HUES48 (cell line): Measurements from ENCODE around the gene SLC28A1.

ENCODE experiments used
- H3K27ac ChIP-seq: one replicate; pipeline ENCODE4 v1.7.0; 2013; ENCODE audit warnings: low read depth, low read length, inconsistent platforms
- H3K27me3 ChIP-seq: 2 replicates; pipeline ENCODE4 v1.6.1; 2013; ENCODE audit warnings: mild to moderate bottlenecking, low read length; ENCODE audit not compliant: control insufficient read depth, insufficient read depth
- H3K36me3 ChIP-seq: 2 replicates; pipeline ENCODE4 v1.6.1; 2013; ENCODE audit warnings: low read length; ENCODE audit not compliant: control insufficient read depth, insufficient read depth
- H3K4me1 ChIP-seq: 2 replicates; pipeline ENCODE4 v1.6.1; 2013; ENCODE audit warnings: mild to moderate bottlenecking, low read length; ENCODE audit not compliant: control insufficient read depth, insufficient read depth
- H3K4me3 ChIP-seq: 2 replicates; pipeline ENCODE4 v1.5.1; 2013; ENCODE audit warnings: mild to moderate bottlenecking, low read depth, low read length
- H3K9ac ChIP-seq: 2 replicates; pipeline ENCODE4 v1.6.1; 2013; ENCODE audit warnings: mild to moderate bottlenecking, low read depth, low read length, moderate library complexity
- H3K9me3 ChIP-seq: 2 replicates; pipeline ENCODE4 v1.6.1; 2013; ENCODE audit warnings: low read length; ENCODE audit not compliant: control insufficient read depth, insufficient read depth

The SLC28A1 gene

GRCh38 chr15:84946772-84947489, 62.5 kb downstream of the SLC28A1 start:
- Histone ChIP-seq H3K4me1 (no peaks in the 10 kb centered on the region), H3K9me3 (no peaks in the 10 kb centered on the region), H3K36me3 (no peaks in the 10 kb centered on the region), H3K27me3 (no peaks in the 10 kb centered on the region), H3K9ac (no peak overlapping the region), H3K27ac (no peak overlapping the region), H3K4me3 (no peak overlapping the region)

DNA sequence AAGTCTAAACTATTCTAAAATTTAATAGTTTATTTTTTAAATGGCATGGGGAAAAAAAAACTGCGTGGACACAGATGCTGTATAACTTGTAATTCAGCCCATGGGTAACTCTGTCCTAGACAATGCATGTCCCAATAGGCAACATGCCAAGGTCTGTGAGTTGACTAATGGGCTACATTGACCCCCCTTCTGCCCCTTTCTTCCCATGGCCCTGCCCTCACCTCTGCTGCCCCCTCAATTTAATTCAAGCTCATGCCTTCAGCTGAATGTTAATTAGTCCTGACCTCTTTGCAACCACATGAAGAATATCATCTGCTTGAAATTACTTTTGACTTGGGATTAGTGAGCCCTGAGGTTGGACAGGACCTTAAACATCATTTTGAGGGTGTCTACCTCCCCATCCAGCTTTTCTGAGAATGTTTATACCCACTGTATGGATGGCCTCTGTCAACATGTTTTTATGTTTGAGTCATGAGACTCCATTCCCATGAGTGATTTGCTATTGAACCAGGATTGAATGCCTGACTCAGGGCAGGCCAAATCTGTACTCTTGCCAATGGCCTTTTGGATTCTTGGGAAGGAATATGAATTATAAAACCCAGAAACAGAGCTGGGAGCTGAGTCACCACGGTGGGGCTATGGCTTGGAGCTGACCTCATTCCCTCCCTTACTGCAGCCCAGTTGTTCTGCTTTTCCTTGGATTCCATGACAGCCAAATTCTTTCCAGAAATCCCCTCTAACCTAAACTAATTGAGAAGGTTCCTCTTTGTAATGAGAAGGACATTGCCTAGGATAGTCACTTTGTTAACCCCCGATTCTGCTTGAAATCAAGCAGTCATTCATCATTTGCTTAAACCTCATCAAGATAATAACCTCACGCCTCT, 63.7 kb downstream of the SLC28A1 start:
- H3K4me3 ChIP-seq = no peak overlapping the region
- no peaks in the 10 kb centered on the region for H3K36me3 ChIP-seq
- H3K9ac ChIP-seq = no peak overlapping the region
- no peaks in the 10 kb centered on the region for H3K4me1 ChIP-seq
- no peaks in the 10 kb centered on the region for H3K27me3 ChIP-seq
- no peaks in the 10 kb centered on the region for H3K9me3 ChIP-seq
- H3K27ac ChIP-seq = no peak overlapping the region

DNA sequence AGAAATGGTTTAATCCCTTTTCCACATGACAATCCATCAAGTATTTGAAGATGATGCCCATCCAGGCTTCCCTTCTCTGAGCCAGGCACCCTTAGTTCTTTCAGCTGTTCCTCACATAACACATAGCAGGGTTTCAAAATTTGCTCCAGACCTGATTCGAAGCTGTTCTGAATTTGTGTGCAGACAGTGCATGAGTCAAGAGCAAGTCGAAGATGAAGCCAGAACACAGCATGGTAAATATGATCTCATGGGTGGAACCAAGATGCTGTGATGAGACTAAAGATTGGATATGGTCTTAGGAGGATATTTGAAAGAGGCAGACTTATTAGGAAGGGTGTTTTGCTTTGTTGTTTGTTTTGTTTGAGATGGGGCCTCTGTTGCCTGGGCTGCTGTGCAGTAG, 64.6 kb downstream of the SLC28A1 start:
- Histone ChIP-seq H3K9ac (no peak overlapping the region), H3K36me3 (no peaks in the 10 kb centered on the region), H3K4me3 (no peak overlapping the region), H3K27ac (no peak overlapping the region), H3K9me3 (no peaks in the 10 kb centered on the region), H3K27me3 (no peaks in the 10 kb centered on the region), H3K4me1 (no peaks in the 10 kb centered on the region)

GRCh38 chr15:84949845-84950569, 65.5 kb downstream of the SLC28A1 start:
- Histone ChIP-seq H3K27me3 (no peaks in the 10 kb centered on the region), H3K27ac (no peak overlapping the region), H3K4me3 (no peak overlapping the region), H3K36me3 (no peaks in the 10 kb centered on the region), H3K9me3 (no peaks in the 10 kb centered on the region), H3K9ac (no peak overlapping the region), H3K4me1 (no peaks in the 10 kb centered on the region)

- no peak overlapping the region for H3K4me3 ChIP-seq
- H3K4me1 ChIP-seq = peaks cover 2% of the 10 kb centered on the region
- no peak overlapping the region for H3K27ac ChIP-seq
- H3K9ac ChIP-seq = no peak overlapping the region
- no peaks in the 10 kb centered on the region for H3K36me3 ChIP-seq
- no peaks in the 10 kb centered on the region for H3K27me3 ChIP-seq
- no peaks in the 10 kb centered on the region for H3K9me3 ChIP-seq
These were observed 66.2 kb downstream of the SLC28A1 start for GRCh38 chr15:84950570-84951111.

- H3K27me3 ChIP-seq = no peaks in the 10 kb centered on the region
- H3K4me1 ChIP-seq = peaks cover 4% of the 10 kb centered on the region
- no peaks in the 10 kb centered on the region for H3K36me3 ChIP-seq
- H3K4me3 ChIP-seq = no peak overlapping the region
- H3K9me3 ChIP-seq = no peaks in the 10 kb centered on the region
- H3K27ac ChIP-seq = no peak overlapping the region
- no peak overlapping the region for H3K9ac ChIP-seq
These were observed 67.3 kb downstream of the SLC28A1 start for GRCh38 chr15:84951736-84952135.

DNA sequence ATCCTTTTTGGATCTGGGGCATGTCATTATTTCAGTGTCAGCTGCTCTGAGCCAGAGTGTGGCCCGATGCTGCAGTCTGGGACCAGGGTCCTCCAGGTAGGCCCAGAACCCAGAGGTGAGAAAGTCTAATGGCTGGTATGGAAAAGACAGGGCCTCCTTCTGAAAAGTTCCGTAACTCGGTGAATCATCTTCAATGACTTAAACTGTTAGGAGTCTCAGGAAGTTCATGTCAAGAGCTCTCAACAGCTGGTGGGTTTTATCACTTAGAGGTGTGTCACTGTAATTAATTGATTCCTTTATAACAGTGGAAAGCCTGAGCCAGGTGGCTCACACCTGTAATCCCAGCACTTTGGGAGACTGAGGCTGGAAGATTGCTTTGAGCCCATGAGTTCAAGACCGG, 68.7 kb downstream of the SLC28A1 start:
- H3K9me3 ChIP-seq = no peaks in the 10 kb centered on the region
- H3K27me3 ChIP-seq = no peaks in the 10 kb centered on the region
- H3K4me1 ChIP-seq = peaks cover 4% of the 10 kb centered on the region
- no peak overlapping the region for H3K9ac ChIP-seq
- H3K4me3 ChIP-seq = no peak overlapping the region
- H3K27ac ChIP-seq = no peak overlapping the region
- no peaks in the 10 kb centered on the region for H3K36me3 ChIP-seq

DNA sequence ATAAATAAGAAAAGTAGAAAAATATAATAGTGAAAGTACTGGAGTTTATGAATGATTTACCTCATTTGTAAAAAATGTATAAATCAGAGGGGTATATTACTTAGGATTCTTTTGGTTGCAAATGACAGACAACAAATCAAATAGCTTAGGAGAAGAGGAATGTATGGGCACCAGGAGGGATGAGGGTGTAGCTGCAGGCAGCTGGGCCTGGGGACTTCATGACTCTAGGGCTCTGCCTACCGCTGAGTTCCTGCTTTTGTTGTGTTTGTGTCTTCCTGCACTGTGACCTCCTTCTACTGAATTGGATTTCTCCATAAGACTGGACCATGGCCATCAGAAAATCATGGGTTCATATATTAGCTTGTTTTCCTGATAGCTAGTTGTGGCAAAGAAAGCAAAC, 69.3 kb downstream of the SLC28A1 start:
- no peaks in the 10 kb centered on the region for H3K36me3 ChIP-seq
- H3K4me1 ChIP-seq = peaks cover 4% of the 10 kb centered on the region
- no peaks in the 10 kb centered on the region for H3K27me3 ChIP-seq
- no peak overlapping the region for H3K4me3 ChIP-seq
- H3K9me3 ChIP-seq = no peaks in the 10 kb centered on the region
- H3K27ac ChIP-seq = no peak overlapping the region
- H3K9ac ChIP-seq = no peak overlapping the region

DNA sequence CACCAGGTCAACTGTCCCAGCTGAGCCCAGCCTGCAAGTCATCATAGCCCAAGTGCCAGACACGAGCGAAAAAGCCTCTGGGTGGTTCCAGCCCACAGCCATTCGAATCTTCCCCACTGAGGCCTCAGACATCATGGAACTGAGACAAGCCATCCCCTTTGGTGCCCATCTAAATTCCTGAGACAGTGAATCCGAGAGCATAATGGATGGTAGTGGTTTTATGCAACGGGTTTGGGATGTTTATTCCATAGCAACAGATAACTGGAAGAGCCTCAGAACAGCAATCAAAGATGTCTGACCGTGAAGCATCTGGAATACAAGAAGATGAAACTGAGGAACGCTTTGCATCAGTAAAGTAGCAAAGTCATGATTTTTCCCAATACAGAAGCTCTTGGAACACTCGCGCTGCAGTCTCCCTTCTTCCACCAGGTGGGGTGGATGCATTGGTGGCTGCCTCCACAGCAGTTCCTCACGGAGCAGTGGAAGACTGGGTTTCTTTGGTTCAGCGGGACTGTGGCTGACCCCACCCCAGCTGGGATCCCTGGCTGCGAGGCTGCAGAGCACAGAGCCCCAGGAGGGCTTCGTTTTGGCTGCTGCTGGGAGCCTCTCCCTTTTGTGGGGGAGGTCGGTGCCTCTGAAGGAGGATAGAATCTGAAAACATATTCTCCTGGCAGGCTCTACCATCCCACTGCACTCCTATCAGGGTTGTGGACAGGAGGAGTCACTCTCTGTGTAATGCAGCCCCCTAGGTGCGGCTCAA, 70.8 kb downstream of the SLC28A1 start:
- Histone ChIP-seq H3K9me3 (no peaks in the 10 kb centered on the region), H3K36me3 (no peaks in the 10 kb centered on the region), H3K27me3 (no peaks in the 10 kb centered on the region), H3K4me1 (peaks cover 12% of the 10 kb centered on the region), H3K27ac (no peak overlapping the region), H3K9ac (no peak overlapping the region; the same call in 1 of the 2 replicates), H3K4me3 (no peak overlapping the region)

GRCh38 chr15:84956199-84956598, 71.7 kb downstream of the SLC28A1 start:
- Histone ChIP-seq H3K27me3 (no peaks in the 10 kb centered on the region), H3K4me1 (peaks cover 21% of the 10 kb centered on the region), H3K4me3 (no peak overlapping the region), H3K27ac (no peak overlapping the region), H3K9ac (no peak overlapping the region), H3K36me3 (no peaks in the 10 kb centered on the region), H3K9me3 (no peaks in the 10 kb centered on the region)
